Measurements from ENCODE around the gene CITED4.

The CITED4 gene

GRCh38 chr1:40830419-40830943 is 31.7 kb downstream of the CITED4 start:
- no peak for TF ChIP-seq TAF1 (IDR thresholded peaks at IDR 0.05; ENCODE audit: borderline replicate concordance, insufficient read depth, low read length)
- no peak for TF ChIP-seq REST (IDR thresholded peaks at IDR 0.05; ENCODE audit: insufficient read depth in 1 of 2, low read depth in 2 of 2, low read length in 2 of 2)
- TF ChIP-seq FOXP2 (optimal IDR thresholded peaks at IDR 0.05; ENCODE audit: borderline replicate concordance, extremely low read depth, extremely low read length, insufficient read depth), result no peak
- no peak for TF ChIP-seq SIN3A (IDR thresholded peaks at IDR 0.05; ENCODE audit: borderline replicate concordance, insufficient read depth, low read length)
- TF ChIP-seq POLR2AphosphoS5 (IDR thresholded peaks at IDR 0.05; ENCODE audit: low read depth, low read length), result no peak

- TF ChIP-seq SIN3A (IDR thresholded peaks at IDR 0.05; ENCODE audit: borderline replicate concordance, insufficient read depth, low read length) (no peak), POLR2AphosphoS5 (IDR thresholded peaks at IDR 0.05; ENCODE audit: low read depth, low read length) (no peak)
These were observed 32.4 kb downstream of the CITED4 start for GRCh38 chr1:40829631-40830245.

GRCh38 chr1:40825996-40826395 is 36.2 kb downstream of the CITED4 start:
- TF ChIP-seq TAF1 (IDR thresholded peaks at IDR 0.05; ENCODE audit: borderline replicate concordance, insufficient read depth, low read length), result no peak
- no peak for TF ChIP-seq POLR2AphosphoS5 (IDR thresholded peaks at IDR 0.05; ENCODE audit: low read depth, low read length)

- TF ChIP-seq FOXP2 (optimal IDR thresholded peaks at IDR 0.05; ENCODE audit: borderline replicate concordance, extremely low read depth, extremely low read length, insufficient read depth) (no peak), REST (IDR thresholded peaks at IDR 0.05; ENCODE audit: insufficient read depth in 1 of 2, low read depth in 2 of 2, low read length in 2 of 2) (no peak), TAF1 (IDR thresholded peaks at IDR 0.05; ENCODE audit: borderline replicate concordance, insufficient read depth, low read length) (no peak), SIN3A (IDR thresholded peaks at IDR 0.05; ENCODE audit: borderline replicate concordance, insufficient read depth, low read length) (no peak), POLR2AphosphoS5 (IDR thresholded peaks at IDR 0.05; ENCODE audit: low read depth, low read length) (no peak)
These were observed 36.8 kb downstream of the CITED4 start for GRCh38 chr1:40825435-40825788.

- TF ChIP-seq FOXP2 (optimal IDR thresholded peaks at IDR 0.05; ENCODE audit: borderline replicate concordance, extremely low read depth, extremely low read length, insufficient read depth), result no peak
- TF ChIP-seq TAF1 (IDR thresholded peaks at IDR 0.05; ENCODE audit: borderline replicate concordance, insufficient read depth, low read length), result no peak
- TF ChIP-seq REST (IDR thresholded peaks at IDR 0.05; ENCODE audit: insufficient read depth in 1 of 2, low read depth in 2 of 2, low read length in 2 of 2), result no peak
- no peak for TF ChIP-seq SIN3A (IDR thresholded peaks at IDR 0.05; ENCODE audit: borderline replicate concordance, insufficient read depth, low read length)
- TF ChIP-seq POLR2AphosphoS5 (IDR thresholded peaks at IDR 0.05; ENCODE audit: low read depth, low read length), result no peak
These were observed 37.4 kb downstream of the CITED4 start for GRCh38 chr1:40824591-40825434.

- TF ChIP-seq FOXP2 (optimal IDR thresholded peaks at IDR 0.05; ENCODE audit: borderline replicate concordance, extremely low read depth, extremely low read length, insufficient read depth) (no peak), SIN3A (IDR thresholded peaks at IDR 0.05; ENCODE audit: borderline replicate concordance, insufficient read depth, low read length) (no peak), TAF1 (IDR thresholded peaks at IDR 0.05; ENCODE audit: borderline replicate concordance, insufficient read depth, low read length) (no peak), REST (IDR thresholded peaks at IDR 0.05; ENCODE audit: insufficient read depth in 1 of 2, low read depth in 2 of 2, low read length in 2 of 2) (no peak), POLR2AphosphoS5 (IDR thresholded peaks at IDR 0.05; ENCODE audit: low read depth, low read length) (no peak)
These were observed 38.2 kb downstream of the CITED4 start for GRCh38 chr1:40823983-40824382.
